Activated CD4-positive, alpha-beta T cell treated with anti-CD3 and anti-CD28 coated beads, Interleukin-2, Interleukin-6, amounts not matched to agents 100 ng/mL and 50 ng/mL, durations not matched to agents 16 hours and 8 hours (primary cell): ENCODE results near the gene TBC1D7.
"Not testable (repeated sequence)": the region's sequence is repeated elsewhere in the genome, so short reads cannot be mapped to it uniquely, and the experiment has no call there.

Experiments
- DNase-seq: peaks from one replicate; pipeline ENCODE4 v3.0.0-alpha.2; 2020

The TBC1D7 gene

DNA sequence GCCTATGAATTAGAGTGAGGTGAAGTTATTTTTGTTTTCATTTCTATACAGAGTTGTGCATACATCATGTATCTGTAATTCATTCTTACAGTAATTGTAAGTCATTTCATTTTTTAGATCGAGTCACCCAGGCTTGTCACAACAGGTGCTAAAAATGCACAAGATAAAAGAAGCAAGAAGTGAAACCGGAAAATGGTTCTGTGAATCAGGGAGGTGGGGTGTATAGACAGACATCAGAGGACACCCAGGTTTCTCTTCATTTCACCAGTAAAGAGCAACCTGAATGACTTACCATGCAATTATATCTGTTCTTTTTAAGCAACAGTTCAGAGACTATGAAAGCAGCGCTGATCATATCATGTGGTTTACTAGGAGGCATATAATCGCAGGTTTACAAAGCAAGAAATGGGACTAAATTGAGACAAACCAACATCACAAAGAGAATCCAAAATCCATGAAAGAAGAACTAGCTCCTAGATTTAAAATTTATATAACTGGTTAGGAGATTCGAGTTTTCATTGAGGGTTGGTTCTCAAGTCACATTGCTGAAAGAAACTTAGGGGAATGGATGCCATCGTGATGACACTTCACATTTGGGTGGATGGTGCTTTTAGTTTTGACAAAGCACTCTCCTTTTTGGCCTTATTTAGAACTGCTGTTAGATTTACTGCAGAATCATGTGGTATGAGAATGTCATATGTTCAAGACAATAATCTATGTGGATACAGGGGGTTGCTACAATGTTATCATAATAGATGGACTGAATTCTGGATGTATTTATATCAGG lies 27.9 kb upstream of the TBC1D7 start:
- DNase-seq = peak; percentile 82

DNA sequence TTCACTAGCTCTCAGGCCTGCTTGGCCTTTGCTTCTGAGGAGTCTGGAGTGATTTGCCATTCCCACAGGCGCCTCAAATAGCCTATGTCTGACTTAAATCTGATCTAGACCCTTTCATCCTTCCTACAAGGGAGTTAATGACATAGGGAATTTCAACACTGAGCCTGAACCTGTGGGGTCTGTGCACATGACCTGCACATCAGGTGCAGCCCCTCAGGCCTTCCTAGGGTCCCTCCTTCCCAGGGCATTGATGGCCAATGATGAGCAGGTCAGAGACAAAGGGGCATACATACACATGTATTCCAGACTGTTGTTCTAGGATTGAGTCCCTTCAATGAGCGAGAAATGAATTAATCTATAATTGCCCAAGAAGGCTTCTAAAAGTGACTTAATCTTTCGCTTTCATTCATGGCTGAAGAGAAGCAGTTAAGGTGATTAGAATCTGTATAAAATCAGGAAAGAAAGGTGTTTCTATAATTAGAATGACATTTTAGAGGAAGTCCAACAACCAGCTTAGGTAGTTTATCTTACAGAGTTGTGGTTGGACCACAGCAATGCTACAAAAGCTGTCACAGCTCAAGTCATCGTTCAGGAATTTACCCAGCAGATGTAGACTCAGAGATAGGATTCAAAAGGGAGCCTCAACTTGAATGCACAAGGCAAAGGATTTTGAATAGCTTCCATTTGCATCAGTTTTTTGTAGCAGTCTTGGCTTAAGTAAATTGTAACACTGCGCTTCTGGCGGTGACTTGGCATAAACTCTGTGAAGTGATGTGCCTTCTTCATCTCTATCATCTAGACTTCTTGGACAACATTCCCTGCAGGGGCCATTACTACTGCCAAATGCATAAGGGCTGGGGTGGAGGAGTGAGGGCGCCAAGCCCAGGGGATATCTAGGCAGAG lies 27.0 kb upstream of the TBC1D7 start:
- peak; percentile 54 for DNase-seq

DNA sequence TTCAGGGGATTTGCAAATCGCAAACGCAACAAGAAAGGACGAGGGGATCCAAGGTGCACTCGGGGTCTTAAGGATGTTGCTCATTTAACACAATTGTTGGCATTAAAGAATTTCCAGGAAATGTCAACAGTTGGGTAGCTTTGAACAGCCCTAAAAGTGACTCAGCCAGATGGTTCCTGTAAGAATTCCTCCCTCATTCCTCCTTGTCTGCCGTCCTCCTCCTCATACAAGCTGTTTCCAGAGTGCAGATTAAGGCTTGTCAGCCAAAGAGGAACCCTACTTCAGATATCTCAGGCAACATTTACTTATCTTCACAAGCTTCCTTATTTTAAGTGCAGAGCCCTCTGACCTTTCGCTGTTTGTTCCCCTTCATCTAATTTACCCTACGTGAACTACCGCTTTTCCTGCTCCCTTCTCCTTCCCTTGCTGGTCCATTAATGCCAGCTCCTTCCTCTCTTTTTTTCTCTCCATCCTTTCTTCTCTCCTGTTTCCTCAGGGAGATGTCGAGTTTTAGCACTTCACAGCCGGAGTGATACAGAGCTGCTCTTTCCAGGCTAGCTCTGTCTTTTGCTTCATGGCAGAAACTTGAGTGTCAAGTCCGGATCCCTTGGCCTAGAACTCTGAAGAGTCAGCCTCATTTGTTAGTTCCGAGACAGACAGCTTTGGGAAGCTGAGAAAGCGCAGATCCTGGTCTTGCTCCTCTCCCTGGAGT lies 26.1 kb upstream of the TBC1D7 start:
- no peak for DNase-seq

DNA sequence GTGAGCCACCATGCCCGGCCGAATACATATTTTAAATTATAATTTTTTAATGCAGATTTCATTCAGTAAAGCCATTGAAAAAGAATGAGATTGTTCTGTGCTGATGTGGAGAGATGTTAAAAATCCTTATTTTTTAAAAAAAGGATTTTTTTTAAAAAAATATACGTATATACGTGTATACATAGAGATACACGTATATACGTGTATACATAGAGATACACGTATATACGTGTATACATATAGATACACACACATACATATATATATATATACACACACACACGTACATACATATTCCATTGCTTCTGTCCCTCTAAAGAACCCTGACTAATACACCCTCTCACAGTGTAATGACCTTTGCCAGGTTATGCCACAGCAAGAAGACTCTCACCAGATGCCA lies 23.8 kb upstream of the TBC1D7 start:
- DNase-seq = no peak

DNA sequence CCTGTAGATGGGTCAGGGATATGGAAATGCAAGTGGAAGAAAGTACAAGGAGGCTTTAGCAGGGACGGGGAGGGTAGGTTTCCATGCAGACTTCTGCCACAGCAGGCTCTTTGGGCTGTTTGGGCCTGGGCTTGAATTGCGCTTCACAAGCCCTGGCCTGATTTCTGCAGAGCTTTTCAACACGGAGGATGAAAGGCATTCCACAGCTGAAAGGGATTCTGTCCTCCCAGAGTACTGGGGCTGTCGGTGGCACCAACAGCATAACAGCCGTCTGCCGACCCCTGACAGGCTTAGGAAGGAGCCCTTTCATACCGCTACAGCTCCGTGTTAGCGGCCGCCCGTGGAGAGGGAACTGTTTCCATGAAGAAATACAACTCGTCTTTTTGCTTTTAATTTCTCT lies 22.9 kb upstream of the TBC1D7 start:
- DNase-seq = no peak

DNA sequence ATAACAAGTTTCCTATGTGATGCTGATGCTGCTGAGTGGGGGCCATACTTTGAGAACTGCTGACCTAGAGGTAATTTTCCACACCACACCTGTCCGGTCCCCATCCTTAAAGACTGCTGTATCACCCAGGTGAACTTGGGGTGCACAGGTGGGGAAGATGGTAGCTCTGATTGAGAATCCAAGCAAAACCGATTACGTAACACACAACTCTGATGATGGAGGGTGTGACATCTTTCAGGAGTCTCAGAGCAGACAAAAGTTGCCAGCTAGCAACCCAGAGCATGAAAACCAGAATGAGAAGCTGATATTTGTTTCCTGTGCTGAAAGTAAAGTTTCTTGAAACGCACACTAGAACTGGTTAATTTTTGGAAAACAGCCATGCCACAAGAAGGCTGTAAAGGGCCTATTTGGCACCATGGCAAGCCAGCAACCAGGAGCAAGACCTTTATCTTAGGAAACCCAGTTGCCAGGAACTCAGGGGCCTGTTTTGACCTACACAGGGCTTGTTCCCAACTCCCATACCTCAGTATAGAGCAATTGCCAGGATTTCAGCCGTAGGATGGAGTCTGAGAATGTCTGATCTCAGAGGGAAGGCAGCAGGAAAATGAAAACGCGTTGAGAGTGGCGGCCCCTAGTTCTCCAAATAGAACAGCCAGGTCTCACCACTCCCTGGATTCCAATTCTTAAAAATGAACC lies 21.6 kb upstream of the TBC1D7 start:
- no peak for DNase-seq

DNA sequence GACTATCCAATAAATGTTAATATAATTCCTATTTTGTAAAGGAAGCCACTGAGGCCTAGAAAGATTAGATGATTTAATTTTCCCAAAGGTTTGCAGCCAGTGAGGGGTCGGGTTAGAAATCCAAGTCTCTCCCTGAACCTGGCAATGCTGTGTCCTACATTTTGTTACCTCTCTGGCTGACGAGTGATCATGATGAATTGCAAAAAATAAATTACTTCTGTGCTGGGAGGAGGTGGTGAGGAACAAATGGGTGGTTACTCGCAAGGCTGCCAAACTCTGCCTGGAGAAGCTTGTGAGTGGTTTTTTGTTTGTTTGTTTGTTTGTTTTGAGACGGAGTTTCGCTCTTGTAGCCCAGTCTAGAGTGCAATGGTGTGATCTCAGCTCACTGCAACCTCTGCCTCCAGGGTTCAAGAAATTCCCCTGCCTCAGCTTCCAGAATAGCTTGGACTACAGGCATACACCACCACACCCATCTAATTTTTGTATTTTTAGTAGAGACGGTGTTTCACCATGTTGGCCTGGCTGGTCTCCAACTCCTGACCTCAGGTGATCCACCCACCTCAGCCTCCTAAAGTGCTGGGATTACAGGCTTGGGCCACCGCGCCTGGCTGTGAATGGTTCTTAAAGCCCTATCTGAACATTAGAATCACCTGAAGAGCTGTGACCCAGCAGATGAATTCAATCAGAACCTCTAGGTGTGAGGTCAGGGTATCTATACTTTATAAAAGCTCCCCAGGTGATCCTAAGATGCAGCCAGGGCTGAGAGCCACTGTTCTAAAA lies 20.2 kb upstream of the TBC1D7 start:
- DNase-seq = no peak

DNA sequence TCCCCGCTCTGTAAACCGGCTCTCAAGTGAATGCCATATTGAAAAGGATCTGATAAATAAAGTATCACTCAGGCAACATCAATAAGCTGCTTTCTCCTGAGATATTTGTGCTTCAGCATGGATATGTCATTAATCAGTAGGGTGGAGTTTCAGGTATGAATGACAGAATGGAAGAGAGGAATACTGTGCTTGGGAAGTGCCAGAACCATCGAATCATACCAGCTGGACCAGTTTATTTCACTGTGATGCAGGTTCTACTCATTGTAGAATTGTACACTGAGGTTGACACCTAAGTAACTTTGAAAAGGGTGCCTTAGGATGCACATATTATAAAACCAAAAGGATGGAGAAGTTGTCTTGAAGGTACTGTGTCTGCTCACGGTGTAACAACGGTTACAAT lies 17.9 kb upstream of the TBC1D7 start:
- no peak for DNase-seq

DNA sequence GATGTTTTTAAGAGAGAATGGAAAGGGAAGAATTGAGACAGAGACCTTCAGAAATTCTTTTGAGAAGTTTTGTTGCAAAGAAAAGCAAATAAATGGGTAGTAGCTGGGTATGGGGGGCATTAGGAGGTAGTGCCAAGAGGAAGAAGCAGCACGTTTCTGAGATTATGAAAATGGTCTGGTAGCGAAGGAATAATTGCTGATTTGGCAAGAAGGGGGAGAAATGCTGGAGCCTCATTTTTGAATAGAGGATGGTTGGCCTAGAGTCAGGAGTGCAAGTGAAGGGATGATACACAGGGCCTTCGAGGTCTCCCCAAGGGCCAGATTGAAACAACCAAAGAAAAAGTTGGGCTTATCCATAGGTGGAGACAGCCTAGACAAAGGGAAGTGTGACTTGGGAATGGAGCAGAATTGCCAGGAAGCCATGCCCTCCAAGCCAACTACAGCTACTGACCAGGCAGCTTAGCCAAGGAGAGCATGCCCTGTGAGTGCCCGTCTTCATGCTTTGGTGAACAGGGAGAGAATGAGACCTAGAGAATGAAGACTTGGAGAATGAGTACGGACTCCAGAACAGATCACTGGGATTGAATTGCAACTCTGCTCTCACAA lies 14.2 kb upstream of the TBC1D7 start:
- DNase-seq = no peak

DNA sequence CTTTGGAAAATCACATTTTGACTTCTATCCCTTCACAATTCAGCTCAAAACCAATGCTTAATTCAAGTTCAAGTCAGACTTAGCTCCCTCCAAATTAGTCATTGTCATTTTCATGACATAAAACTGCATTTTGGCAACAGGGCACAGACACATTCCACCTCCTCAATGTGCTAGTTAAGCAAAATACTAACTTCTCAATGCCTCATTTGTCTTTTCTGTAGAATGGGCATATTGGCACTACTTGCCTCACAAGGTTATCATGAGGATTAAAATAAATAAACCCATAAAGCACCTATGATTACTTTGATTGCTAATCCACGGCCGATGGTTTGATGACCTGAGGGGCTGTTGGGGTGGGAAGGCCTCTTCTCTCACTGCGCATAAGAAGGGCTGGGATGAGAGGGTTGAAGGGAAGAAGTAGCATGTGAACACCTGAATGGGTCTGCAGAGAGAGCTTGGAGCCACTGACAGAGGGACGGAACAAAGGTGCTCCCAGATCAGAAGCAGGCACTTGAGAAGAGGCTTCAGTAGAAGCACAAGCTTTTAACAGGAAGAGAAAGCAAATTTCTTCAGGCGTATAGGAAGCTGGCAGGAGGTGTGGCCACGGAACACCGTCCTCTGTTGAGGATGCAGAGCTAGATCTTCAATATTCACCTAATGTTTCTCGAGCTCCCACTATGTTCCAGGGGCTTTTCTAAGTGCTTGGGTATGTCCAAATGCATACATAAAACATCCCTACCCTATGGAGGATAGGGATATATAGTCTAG lies 11.7 kb upstream of the TBC1D7 start:
- no peak for DNase-seq

DNA sequence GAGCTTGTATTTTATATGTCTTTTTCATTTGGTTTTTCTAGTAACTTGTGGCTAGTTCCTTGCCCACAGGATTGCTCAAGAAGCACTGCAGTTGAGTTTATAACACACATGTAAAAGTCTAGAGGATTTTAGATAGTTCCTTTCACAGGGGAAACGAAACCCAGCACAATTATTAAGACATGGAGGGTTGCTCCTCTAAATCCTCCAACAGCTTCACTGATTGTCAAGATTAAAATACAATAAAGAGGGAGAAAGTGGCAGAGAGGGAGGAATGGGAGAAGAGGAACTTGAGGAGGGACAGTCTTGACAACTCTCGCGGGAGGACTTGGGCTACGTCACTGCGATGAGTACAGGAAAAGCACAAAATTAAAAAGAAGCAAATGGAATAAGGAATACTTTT lies 9.7 kb upstream of the TBC1D7 start:
- DNase-seq = no peak

DNA sequence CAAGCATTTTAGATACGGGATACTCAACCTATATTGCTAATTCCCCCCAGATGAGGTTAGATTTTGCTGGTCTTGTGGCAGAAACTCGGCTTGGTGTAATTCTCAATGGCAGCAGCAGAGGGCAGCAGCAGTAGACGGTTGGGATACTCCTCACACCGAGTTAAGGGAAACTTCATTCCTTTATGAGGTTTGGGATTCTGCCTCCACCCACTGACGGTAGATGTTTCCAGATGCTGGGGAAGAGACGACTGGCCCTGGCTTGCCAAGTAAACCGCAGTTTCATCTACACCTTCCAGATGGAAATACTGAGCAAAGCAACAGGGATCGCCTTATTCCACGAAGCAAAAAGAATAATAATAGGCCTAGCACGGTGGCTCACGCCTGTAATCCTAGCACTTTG lies 8.2 kb upstream of the TBC1D7 start:
- peak; percentile 76 for DNase-seq

DNA sequence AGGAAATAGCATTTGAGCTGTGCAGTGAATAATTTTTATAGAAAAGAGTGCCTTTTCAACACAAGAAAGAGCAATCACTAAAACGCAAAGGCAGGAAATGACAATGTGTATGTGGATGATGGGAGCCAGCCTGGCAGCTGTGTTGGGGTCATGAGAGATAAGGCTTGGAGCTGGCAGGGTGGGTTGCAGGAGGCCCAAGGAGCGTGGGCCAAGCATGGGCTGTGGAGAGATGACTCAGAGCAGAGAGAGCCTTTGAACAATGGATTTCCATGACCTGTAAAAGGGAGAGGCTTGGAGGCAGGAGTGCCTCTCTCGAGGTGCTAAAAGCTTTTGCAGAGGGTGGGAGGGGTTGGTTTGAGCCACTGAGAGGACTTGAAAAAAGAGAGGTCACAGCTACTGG lies 6.6 kb upstream of the TBC1D7 start:
- no peak for DNase-seq

DNA sequence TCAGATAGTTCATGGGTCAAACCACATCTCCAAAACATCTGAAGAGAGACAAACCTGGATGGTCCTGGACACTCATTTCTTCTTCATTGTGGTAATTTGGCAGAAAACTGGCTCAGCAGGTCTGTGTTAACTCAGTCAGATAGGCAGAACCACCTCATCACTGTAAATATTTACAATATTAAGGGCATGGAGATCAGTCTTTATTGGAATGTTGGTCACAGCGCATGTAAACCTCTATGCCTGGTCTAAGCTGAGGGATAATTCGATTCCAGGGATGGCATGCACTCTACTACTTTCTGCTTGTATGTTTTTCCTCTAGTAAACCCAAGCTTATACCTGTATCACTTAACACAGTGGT lies 4.0 kb upstream of the TBC1D7 start:
- DNase-seq = no peak

DNA sequence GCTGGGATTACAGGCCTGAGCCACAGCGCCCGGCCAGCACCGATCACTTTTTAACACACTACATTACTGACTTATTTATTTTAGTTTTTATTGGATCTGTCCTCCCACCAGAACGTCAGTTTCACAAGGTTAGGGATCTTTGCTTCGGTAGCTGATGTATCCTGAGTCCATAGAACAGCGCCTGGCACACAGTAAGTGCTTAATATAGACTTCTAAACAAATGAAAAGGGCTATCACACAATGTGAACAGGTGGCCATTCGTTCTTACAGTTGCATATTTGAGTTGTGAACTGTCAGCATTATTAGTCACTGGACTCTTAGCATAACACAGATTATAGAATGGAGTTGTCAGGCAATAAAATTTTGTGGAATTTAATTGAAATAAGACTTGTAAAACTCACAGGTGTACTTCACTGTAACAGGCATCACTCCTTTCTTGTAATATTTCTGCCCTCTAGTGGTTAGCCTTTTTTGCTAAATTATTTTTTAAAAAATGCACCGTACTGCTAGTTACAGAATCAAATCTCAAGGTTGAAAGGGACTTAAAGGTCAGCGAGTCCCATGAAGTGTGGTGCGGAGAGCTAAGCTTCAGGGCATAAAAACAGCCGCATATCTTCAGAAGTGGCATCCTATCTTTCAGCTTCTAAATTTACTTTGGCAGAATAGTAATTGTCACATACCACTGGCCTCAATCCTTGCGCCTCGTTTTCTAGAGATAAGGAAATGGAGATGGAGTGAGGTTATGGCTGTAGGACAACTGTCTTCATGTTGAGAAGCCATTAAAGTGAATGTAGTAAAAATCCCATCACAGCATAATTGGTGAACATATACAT lies 3.4 kb upstream of the TBC1D7 start:
- peak; percentile 50 for DNase-seq

DNA sequence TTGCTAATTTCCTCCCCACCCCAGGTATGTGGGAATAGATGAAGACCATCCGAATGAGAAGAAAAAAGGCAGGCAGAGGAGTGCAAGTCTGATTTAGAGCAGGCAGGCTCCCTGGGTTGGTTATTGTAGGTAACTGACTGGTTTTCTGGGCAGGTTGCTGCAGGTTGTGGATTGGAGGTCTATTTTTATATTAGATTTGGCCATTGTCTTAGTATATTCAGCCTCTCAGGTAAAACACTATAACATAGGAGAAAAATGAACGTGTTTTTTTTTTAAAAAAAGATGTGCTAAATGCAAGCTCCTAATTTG lies 492 bp upstream of the TBC1D7 start:
- DNase-seq = no peak

DNA sequence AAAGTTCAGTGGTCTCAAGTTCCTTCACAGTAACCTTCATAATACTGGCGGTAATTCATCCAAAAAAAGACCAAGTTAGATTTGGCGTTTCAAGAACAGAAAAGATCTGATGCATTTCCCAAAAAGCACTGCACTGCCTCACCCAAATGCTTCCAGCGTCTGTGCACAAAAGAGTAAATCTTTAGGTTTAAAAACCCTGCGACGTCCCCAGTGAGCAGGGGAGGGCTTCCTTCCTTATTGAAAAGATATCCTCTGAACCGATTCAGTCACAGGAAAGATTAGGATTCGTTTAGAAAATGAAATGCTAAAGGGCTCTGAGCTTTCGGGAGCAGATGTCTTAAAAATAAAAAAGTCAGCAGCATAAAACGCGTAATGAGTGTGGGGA lies 654 bp downstream of the TBC1D7 start:
- DNase-seq = peak; percentile 19

DNA sequence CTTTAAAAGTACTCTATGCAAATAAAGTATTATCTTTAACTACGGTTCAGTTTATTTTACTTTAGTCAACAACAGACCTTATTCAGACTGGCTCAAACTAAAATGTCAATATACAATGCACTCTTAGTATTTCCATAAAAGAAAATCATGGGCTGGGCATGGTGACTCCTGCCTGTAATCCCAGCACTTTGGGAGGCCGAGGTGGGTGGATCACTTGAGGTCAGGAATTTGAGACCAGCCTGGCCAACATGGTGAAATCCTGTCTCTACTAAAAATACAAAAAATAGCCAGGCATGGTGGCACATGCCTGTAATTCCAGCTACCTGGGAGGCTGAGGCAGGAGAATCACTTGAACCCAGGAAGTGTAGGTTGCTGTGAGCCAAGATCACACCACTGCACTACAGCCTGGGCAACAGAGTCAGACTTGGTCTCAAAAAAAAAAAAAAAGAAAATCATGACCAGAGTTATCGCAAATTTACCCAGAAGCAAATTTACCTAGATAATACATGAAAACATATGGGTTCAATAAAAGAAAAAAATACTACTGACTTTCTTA lies 2.2 kb downstream of the TBC1D7 start:
- not testable (repeated sequence) for DNase-seq

DNA sequence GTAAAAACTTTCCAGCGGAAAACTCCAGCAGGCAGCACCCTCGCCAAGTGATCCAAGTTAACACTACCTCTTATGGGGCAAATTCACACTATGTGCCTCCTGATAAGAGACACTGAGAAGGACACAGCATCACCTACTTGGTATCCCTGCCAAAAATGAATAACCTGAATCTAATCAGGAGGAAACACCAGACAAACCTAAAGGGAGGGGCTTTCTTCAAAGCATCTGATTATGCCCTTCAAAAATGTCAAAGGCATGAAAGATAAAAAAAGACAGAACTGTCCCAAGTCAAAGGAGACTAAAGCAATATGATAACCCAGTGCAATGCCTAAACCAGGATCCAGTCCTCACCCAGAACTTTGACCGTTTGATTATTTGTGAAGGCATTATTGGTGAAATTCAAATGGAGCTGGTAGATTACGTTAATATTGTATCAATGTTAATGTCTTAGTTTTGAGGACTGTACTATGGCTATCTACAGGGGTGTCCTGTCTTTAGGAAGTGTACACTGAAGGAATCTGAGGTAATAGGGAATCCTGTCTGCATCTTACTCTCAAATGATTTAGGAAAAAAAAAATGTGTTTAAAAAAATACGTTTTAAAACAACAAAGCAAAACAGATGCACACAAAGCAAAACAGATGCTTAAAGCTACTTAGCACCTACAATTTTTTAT lies 8.3 kb downstream of the TBC1D7 start:
- no peak for DNase-seq
